HG03439 (cell line): ENCODE results near the gene CXXC5.
"Not testable (repeated sequence)": the region's sequence is repeated elsewhere in the genome, so short reads cannot be mapped to it uniquely, and the experiment has no call there.

ENCODE experiments used
- ATAC-seq: cut with Tn5 transposase; IDR thresholded peaks from one replicate; pipeline ENCODE4 v1.9.1; 2021; ENCODE audit warnings: mild to moderate bottlenecking, moderate library complexity; ENCODE audit not compliant: unreplicated experiment

Gene CXXC5

DNA sequence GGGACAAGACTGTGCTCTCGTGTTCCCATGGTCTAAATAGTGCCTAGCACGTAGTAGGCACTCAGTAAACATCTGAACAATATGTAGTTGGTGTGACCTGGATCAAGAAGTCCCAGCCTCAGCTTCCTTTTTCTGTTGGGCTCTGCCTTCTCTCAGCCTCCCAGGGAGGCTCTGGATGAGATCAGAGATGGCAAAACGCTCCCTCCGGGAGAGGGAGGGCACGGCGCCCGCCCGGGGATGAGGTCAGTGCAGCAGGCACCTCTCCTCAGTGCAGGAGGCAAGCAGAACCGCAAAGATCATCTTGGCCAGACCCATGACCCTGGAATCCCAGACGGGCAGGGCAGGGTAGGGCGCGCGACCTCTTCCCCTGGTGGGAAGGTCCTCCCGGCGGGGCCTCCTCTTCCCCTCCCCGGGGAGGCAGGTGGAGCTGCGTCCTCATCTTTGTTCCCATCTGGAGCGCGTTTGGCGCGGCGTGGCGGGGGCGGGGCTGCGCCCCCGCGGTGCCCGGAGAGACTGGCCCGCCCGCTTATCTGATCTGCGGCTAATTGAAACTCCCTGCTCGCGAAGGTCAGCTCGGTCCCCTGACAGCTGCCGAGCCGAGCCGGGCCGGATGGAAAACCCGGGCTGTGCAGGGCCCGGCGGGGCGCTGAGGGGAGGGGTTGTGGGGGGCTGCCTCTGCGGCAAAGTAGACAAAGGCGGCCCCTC, 60.9 kb downstream of the CXXC5 start:
- no peak for ATAC-seq

- ATAC-seq: peak; percentile 3
Measured at GRCh38 chr5:139709582-139710318, 61.6 kb downstream of the CXXC5 start.

GRCh38 chr5:139710319-139711066, 62.3 kb downstream of the CXXC5 start:
- peak; percentile 52 for ATAC-seq

GRCh38 chr5:139711067-139711905, 63.1 kb downstream of the CXXC5 start:
- no peak for ATAC-seq

- no peak for ATAC-seq
Measured at GRCh38 chr5:139711906-139712224, 63.7 kb downstream of the CXXC5 start.

DNA sequence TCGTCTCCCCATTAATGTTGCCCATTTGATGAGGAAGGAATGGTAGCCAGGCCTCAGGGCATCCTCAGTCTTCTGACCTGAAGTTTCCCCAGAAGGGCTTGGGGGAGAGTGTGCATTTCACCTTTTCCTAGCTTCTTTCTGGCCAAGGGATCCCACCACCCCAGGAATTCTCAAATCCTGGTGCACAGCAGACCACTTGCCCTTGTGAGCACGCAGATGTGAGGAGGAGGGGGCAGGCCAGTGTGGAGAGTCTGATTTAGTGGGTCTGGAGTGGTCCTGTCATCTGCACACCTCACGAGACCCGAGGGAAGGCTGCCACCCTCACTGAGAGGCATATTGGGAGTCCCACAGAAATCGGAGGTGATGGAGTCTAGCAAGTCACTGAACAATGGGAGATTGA, 64.3 kb downstream of the CXXC5 start:
- ATAC-seq: no peak

GRCh38 chr5:139713898-139714297, 65.7 kb downstream of the CXXC5 start:
- not testable (repeated sequence) for ATAC-seq

- no peak for ATAC-seq
Measured at GRCh38 chr5:139717221-139717620, 69.1 kb downstream of the CXXC5 start.

DNA sequence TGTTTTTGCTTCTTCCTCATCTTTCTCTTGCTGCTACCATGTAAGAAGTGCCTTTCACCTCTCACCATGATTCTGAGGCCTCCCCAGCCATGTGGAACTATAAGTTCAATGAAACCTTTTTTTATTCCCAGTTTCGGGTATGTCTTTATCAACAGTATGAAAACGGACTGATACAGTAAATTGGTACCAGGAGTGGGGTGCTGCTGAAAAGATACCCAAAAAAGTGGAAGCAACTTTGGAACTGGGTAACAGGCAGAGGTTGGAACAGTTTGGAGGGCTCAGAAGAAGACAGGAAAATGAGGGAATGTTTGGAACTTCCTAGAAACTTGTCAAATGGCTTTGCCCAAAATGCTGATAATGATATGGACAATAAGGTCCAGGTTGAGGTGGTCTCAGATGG, 70.3 kb downstream of the CXXC5 start:
- not testable (repeated sequence) for ATAC-seq

GRCh38 chr5:139719970-139720369, 71.8 kb downstream of the CXXC5 start:
- not testable (repeated sequence) for ATAC-seq

DNA sequence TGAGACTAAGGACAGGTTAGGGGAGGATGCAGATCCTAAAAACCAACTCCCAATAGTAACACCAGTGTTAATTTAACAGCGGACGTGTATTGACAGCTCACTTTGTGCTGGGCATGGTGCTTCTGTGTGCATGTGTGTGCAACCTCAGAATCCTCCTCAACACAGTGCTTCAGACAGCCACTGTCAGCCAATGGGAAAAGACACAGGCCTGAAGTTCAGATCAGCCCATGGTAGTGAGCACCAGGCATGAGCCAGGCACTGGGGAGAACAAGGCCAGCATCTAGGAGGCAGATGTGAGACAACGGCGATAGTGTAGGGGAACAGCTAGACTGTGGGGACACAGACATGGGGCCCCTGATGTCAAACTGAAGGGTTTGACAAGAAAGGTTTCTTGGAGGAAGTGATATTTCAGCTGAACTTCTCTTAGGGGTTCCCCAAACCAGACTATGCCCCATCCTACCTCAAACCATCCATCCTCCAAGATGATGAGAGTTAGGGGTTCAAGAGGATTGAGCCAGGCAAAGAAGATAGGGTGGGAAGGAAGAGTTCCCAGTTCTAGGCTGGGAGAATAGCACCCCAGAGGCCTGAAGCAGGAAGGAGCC, 75.9 kb downstream of the CXXC5 start:
- ATAC-seq: no peak

GRCh38 chr5:139725073-139725830, 77.1 kb downstream of the CXXC5 start:
- no peak for ATAC-seq

- ATAC-seq: no peak
Measured at GRCh38 chr5:139726248-139726647, 78.1 kb downstream of the CXXC5 start.

GRCh38 chr5:139727615-139728014, 79.5 kb downstream of the CXXC5 start:
- ATAC-seq: not testable (repeated sequence)

GRCh38 chr5:139731281-139731680, 83.1 kb downstream of the CXXC5 start:
- ATAC-seq: no peak

GRCh38 chr5:139732019-139732418, 83.9 kb downstream of the CXXC5 start:
- ATAC-seq: no peak

- ATAC-seq: no peak
Measured at GRCh38 chr5:139733010-139733688, 85.0 kb downstream of the CXXC5 start.
